HepG2 (cell line): ENCODE results near the gene CFAP99. TPM values are rescaled to one million over a fixed set of nuclear protein-coding genes. Genes with fewer than 3 reads are reported as not detected.
A peak's percentile ranks its signal among the peaks of the same experiment; 100 is the strongest.

Experiments
- BHLHE40 ChIP-seq: IDR thresholded peaks from 2 replicates; pipeline ENCODE4 v1.6.1; 2011; ENCODE audit warnings: low read length, improper control_type of control experiment
- KMT2A ChIP-seq: sonication (generic); formaldehyde crosslinking; IDR thresholded peaks from 2 replicates; pipeline ENCODE4 v1.4.0; 2020; ENCODE audit warnings: missing genetic modification reagents
- NPAS2 ChIP-seq: sonication (generic); formaldehyde crosslinking; IDR thresholded peaks from 2 replicates; pipeline ENCODE4 v1.8.0; 2022; ENCODE audit warnings: mild to moderate bottlenecking, missing genetic modification reagents, borderline replicate concordance
- SMAD9 ChIP-seq: sonication (generic); formaldehyde crosslinking; IDR thresholded peaks from 2 replicates; pipeline ENCODE4 v1.5.1; 2020; ENCODE audit warnings: mild to moderate bottlenecking, missing genetic modification reagents
- SP2 ChIP-seq: sonication (generic); formaldehyde crosslinking; IDR thresholded peaks from 2 replicates; pipeline ENCODE4 v1.5.1; 2020; ENCODE audit warnings: mild to moderate bottlenecking, missing genetic modification reagents
- SYNCRIP ChIP-seq: fragments of 200-400 bp; formaldehyde crosslinking; IDR thresholded peaks from 2 replicates; pipeline ENCODE4 v1.6.1; 2018; ENCODE audit warnings: mild to moderate bottlenecking, low read depth, low read length; ENCODE audit not compliant: insufficient read depth
- ZFP36L1 ChIP-seq: sonication (generic); formaldehyde crosslinking; IDR thresholded peaks from 2 replicates; pipeline ENCODE4 v1.8.0; 2022; ENCODE audit warnings: mild to moderate bottlenecking, missing genetic modification reagents, moderate library complexity
- ZNF160 ChIP-seq: sonication (generic); formaldehyde crosslinking; IDR thresholded peaks from 2 replicates; pipeline ENCODE4 v1.8.0; 2022; ENCODE audit warnings: mild to moderate bottlenecking, inconsistent platforms, missing genetic modification reagents
- ZNF331 ChIP-seq: sonication (generic); formaldehyde crosslinking; IDR thresholded peaks from 2 replicates; pipeline ENCODE4 v1.4.0; 2020; ENCODE audit warnings: missing genetic modification reagents
- ZNF34 ChIP-seq: sonication (generic); formaldehyde crosslinking; IDR thresholded peaks from 2 replicates; pipeline ENCODE4 v1.4.0; 2020; ENCODE audit warnings: mild to moderate bottlenecking, missing genetic modification reagents, borderline replicate concordance
- ZNF496 ChIP-seq: sonication (generic); formaldehyde crosslinking; IDR thresholded peaks from 2 replicates; pipeline ENCODE4 v1.8.1; 2023; ENCODE audit warnings: mild to moderate bottlenecking, moderate library complexity, missing genetic modification reagents; ENCODE audit not compliant: insufficient replicate concordance
- ZNF772 ChIP-seq: sonication (generic); formaldehyde crosslinking; IDR thresholded peaks from 2 replicates; pipeline ENCODE4 v1.5.0; 2020; ENCODE audit warnings: mild to moderate bottlenecking, missing genetic modification reagents
- ZNF782 ChIP-seq: sonication (generic); formaldehyde crosslinking; IDR thresholded peaks from 2 replicates; pipeline ENCODE4 v1.4.0; 2020; ENCODE audit warnings: missing genetic modification reagents, mild to moderate bottlenecking, borderline replicate concordance
- ZNF883 ChIP-seq: sonication (generic); formaldehyde crosslinking; IDR thresholded peaks from 2 replicates; pipeline ENCODE4 v1.5.1; 2020; ENCODE audit warnings: mild to moderate bottlenecking, missing genetic modification reagents; ENCODE audit errors: not compliant biosample characterization
- ZZZ3 ChIP-seq: sonication (generic); formaldehyde crosslinking; IDR thresholded peaks from 2 replicates; pipeline ENCODE4 v1.4.0; 2020; ENCODE audit warnings: missing genetic modification reagents, mild to moderate bottlenecking, borderline replicate concordance
- polyA plus RNA-seq, 8 experiments: library from polyadenylated mRNA; depleted of rRNA in 3 of 8; stranded (reverse) in 7 of 8; unstranded in 1 of 8; fragments of >200 nt; fragmentation: Illumina TruSeq in 4 of 8; extraction: Trizol in 4 of 8; gene quantifications; 2 replicates each; pipeline versions ENCODE4 v1.2.1 to v1.2.3, GENCODE V29; 2011 to 2016; ENCODE audit warnings: low read depth in 4 of 8, missing spikeins in 1 of 8, mixed read lengths in 1 of 8; ENCODE audit not compliant: insufficient read depth in 1 of 8
- total RNA-seq, 5 experiments: library from RNA; depleted of rRNA; stranded (reverse); fragments of >200 nt; fragmentation: Illumina TruSeq; extraction: Trizol; gene quantifications; 2 replicates each; pipeline ENCODE4 v1.2.3, GENCODE V29; 2016; ENCODE audit warnings: low read depth in 1 of 5
- TF ChIP-seq, protein P1 (sequence below): fragments of 450-650 bp; IDR thresholded peaks from 2 replicates; pipeline ENCODE4 v1.6.1; 2017; ENCODE audit warnings: mild to moderate bottlenecking
- TF ChIP-seq, protein P2 (sequence below): sonication (generic); formaldehyde crosslinking; IDR thresholded peaks from 2 replicates; pipeline ENCODE4 v1.4.0; 2020; ENCODE audit warnings: missing genetic modification reagents; ENCODE audit errors: not compliant biosample characterization
- TF ChIP-seq, protein P3 (sequence below): sonication (generic); formaldehyde crosslinking; IDR thresholded peaks from 2 replicates; pipeline ENCODE4 v1.5.1; 2020; ENCODE audit warnings: missing genetic modification reagents, mild to moderate bottlenecking, borderline replicate concordance
- TF ChIP-seq, protein P4 (sequence below): sonication (generic); formaldehyde crosslinking; IDR thresholded peaks from 2 replicates; pipeline ENCODE4 v1.4.0; 2020; ENCODE audit warnings: mild to moderate bottlenecking, missing genetic modification reagents
- TF ChIP-seq, protein P5 (sequence below): sonication (generic); formaldehyde crosslinking; IDR thresholded peaks from 2 replicates; pipeline ENCODE4 v1.5.0; 2020; ENCODE audit warnings: missing genetic modification reagents, mild to moderate bottlenecking, borderline replicate concordance

Gene CFAP99
- total and polyA plus RNA-seq, 2 of the 13 experiments (the other 11 are each of a cell fraction or from before 2014, with no cell fraction given) = not detected

DNA sequence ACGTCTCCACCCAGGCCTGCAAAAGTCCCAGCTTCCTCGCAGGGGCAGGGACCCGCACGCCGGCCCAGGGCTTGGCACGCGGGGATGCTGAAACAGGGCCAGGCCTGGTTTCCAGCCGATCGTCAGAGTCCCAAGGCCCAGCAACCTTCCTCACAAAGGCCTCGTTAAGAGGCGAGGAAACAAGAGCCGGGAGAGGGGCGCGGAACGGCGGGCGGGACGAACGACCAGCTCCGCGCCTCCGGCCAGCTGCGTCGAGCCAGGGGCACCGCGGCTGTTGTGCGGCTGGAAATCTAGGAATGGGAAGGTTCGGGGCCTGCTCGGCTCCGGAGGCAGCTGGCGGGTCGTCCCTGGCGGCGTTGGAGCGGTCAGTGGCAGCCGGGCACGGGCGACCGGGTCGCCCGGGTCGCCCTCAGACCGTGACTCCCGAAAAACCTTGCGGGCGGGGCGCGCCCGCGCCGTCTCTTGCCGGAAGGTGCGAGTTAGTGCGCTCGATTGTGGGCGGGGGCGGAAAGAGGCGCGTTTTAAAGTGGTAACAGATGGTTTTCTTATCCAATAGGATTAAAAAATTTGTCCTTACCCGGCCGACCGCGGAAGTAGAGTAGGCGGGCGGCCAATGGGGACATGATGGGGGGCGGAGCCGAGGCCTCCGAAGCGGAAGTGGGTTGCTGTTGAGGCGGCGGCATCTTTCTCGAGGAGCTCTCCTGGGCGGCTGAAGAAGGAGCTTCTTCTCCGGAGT, 49.9 kb downstream of the CFAP99 start, which contains the start of gene RNF4 (continued):
- TF ChIP-seq, protein P1, sequence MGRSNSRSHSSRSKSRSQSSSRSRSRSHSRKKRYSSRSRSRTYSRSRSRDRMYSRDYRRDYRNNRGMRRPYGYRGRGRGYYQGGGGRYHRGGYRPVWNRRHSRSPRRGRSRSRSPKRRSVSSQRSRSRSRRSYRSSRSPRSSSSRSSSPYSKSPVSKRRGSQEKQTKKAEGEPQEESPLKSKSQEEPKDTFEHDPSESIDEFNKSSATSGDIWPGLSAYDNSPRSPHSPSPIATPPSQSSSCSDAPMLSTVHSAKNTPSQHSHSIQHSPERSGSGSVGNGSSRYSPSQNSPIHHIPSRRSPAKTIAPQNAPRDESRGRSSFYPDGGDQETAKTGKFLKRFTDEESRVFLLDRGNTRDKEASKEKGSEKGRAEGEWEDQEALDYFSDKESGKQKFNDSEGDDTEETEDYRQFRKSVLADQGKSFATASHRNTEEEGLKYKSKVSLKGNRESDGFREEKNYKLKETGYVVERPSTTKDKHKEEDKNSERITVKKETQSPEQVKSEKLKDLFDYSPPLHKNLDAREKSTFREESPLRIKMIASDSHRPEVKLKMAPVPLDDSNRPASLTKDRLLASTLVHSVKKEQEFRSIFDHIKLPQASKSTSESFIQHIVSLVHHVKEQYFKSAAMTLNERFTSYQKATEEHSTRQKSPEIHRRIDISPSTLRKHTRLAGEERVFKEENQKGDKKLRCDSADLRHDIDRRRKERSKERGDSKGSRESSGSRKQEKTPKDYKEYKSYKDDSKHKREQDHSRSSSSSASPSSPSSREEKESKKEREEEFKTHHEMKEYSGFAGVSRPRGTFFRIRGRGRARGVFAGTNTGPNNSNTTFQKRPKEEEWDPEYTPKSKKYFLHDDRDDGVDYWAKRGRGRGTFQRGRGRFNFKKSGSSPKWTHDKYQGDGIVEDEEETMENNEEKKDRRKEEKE = no peak
- TF ChIP-seq, protein P2, sequence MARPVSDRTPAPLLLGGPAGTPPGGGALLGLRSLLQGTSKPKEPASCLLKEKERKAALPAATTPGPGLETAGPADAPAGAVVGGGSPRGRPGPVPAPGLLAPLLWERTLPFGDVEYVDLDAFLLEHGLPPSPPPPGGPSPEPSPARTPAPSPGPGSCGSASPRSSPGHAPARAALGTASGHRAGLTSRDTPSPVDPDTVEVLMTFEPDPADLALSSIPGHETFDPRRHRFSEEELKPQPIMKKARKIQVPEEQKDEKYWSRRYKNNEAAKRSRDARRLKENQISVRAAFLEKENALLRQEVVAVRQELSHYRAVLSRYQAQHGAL (CRISPR knock-in tag) = peak; percentile 43
- TF ChIP-seq SMAD9 (CRISPR knock-in tag) (peak; percentile 55; the same call in 1 of the 2 replicates), ZNF883 (CRISPR knock-in tag) (peak; percentile 76), ZNF331 (CRISPR knock-in tag) (0 out of 2 replicates have a peak, but pooled peaks have one; percentile 7), ZNF496 (no peak), ZNF160 (CRISPR knock-in tag) (0 out of 2 replicates have a peak, but pooled peaks have one; percentile 39), KMT2A (CRISPR knock-in tag) (peak; percentile 84), BHLHE40 (peak; percentile 63; the same call in 1 of the 2 replicates), SYNCRIP (no peak), ZZZ3 (CRISPR knock-in tag) (no peak), ZNF34 (CRISPR knock-in tag) (no peak), ZNF772 (peak; percentile 31; the same call in 1 of the 2 replicates), ZFP36L1 (CRISPR knock-in tag) (peak; percentile 90), NPAS2 (CRISPR knock-in tag) (peak; percentile 81; the same call in 1 of the 2 replicates), ZNF782 (0 out of 2 replicates have a peak, but pooled peaks have one; percentile 27), SP2 (peak; percentile 91)
- TF ChIP-seq, protein P3, sequence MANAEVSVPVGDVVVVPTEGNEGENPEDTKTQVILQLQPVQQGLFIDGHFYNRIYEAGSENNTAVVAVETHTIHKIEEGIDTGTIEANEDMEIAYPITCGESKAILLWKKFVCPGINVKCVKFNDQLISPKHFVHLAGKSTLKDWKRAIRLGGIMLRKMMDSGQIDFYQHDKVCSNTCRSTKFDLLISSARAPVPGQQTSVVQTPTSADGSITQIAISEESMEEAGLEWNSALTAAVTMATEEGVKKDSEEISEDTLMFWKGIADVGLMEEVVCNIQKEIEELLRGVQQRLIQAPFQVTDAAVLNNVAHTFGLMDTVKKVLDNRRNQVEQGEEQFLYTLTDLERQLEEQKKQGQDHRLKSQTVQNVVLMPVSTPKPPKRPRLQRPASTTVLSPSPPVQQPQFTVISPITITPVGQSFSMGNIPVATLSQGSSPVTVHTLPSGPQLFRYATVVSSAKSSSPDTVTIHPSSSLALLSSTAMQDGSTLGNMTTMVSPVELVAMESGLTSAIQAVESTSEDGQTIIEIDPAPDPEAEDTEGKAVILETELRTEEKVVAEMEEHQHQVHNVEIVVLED (CRISPR knock-in tag) = peak; percentile 46
- TF ChIP-seq, protein P4, sequence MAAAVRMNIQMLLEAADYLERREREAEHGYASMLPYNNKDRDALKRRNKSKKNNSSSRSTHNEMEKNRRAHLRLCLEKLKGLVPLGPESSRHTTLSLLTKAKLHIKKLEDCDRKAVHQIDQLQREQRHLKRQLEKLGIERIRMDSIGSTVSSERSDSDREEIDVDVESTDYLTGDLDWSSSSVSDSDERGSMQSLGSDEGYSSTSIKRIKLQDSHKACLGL (CRISPR knock-in tag) = 0 out of 2 replicates have a peak, but pooled peaks have one; percentile 40
- TF ChIP-seq, protein P5, sequence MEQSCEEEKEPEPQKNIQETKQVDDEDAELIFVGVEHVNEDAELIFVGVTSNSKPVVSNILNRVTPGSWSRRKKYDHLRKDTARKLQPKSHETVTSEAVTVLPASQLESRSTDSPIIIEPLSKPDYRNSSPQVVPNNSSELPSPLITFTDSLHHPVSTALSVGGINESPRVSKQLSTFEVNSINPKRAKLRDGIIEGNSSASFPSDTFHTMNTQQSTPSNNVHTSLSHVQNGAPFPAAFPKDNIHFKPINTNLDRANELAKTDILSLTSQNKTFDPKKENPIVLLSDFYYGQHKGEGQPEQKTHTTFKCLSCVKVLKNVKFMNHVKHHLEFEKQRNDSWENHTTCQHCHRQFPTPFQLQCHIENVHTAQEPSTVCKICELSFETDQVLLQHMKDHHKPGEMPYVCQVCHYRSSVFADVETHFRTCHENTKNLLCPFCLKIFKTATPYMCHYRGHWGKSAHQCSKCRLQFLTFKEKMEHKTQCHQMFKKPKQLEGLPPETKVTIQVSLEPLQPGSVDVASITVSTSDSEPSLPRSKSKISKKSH (CRISPR knock-in tag) = 0 out of 2 replicates have a peak, but pooled peaks have one; percentile 56
